Liver (tissue), 9 donors: ENCODE data around the gene CFAP97. TPM values are rescaled to one million over a fixed set of nuclear protein-coding genes. Genes with fewer than 3 reads are reported as not detected.

Experiments
- DNase-seq: peaks from one replicate; pipeline ENCODE4 v3.0.0-alpha.2; 2017; ENCODE audit warnings: low spot score
- H3K27ac ChIP-seq, 2 donors: one replicate each; pipeline ENCODE4 v1.7.0; 2013; ENCODE audit warnings: inconsistent platforms in 2 of 2, low read length in 2 of 2, control low read depth in 1 of 2, low read depth in 1 of 2, mild to moderate bottlenecking in 1 of 2
- H3K27me3 ChIP-seq, 4 donors: one replicate each; pipeline versions ENCODE4 v1.6.1 to v1.7.0; 2013; ENCODE audit warnings: low read length in 3 of 4, inconsistent platforms in 1 of 4, mild to moderate bottlenecking in 1 of 4, moderate library complexity in 1 of 4; ENCODE audit not compliant: control insufficient read depth in 4 of 4, insufficient read depth in 4 of 4
- H3K36me3 ChIP-seq, 4 donors: one replicate each; pipeline versions ENCODE4 v1.6.1 to v1.7.0; 2013; ENCODE audit warnings: low read length in 3 of 4, mild to moderate bottlenecking in 3 of 4, low read depth in 1 of 4, moderate library complexity in 1 of 4; ENCODE audit not compliant: control insufficient read depth in 4 of 4, insufficient read depth in 3 of 4
- H3K4me1 ChIP-seq, 4 donors: one replicate each; pipeline versions ENCODE4 v1.6.1 to v1.7.0; 2013; ENCODE audit warnings: low read length in 3 of 4, mild to moderate bottlenecking in 3 of 4, moderate library complexity in 1 of 4; ENCODE audit not compliant: control insufficient read depth in 4 of 4, insufficient read depth in 4 of 4
- H3K4me3 ChIP-seq, 3 donors: one replicate each; pipeline versions ENCODE4 v1.6.1 to v1.7.0; 2013; ENCODE audit warnings: low read length in 3 of 3, control low read depth in 1 of 3, low read depth in 1 of 3, mild to moderate bottlenecking in 1 of 3
- H3K9ac ChIP-seq, 2 donors: one replicate each; pipeline ENCODE4 v1.7.0; 2013; ENCODE audit warnings: low read length in 2 of 2, mild to moderate bottlenecking in 2 of 2, moderate library complexity in 2 of 2, control low read depth in 1 of 2, low read depth in 1 of 2
- H3K9me3 ChIP-seq, 4 donors: one replicate each; pipeline versions ENCODE4 v1.6.1 to v1.7.0; 2013; ENCODE audit warnings: low read length in 3 of 4; ENCODE audit not compliant: control insufficient read depth in 4 of 4
- ATF3 ChIP-seq: IDR thresholded peaks from 2 replicates; pipeline ENCODE4 v1.6.1; 2016; ENCODE audit warnings: antibody characterized with exemption
- CTCF ChIP-seq: fragments of 150-350 bp; IDR thresholded peaks from 2 replicates; pipeline ENCODE4 v1.5.1; 2017; ENCODE audit warnings: improper control_type of control experiment, low read depth, low read length; ENCODE audit not compliant: missing input control
- EGR1 ChIP-seq, 2 donors: IDR thresholded peaks; 2 replicates each; pipeline ENCODE4 v1.6.1; 2016 to 2018; ENCODE audit warnings: antibody characterized with exemption in 2 of 2, low read depth in 2 of 2
- FOXA1 ChIP-seq: IDR thresholded peaks from 2 replicates; pipeline ENCODE4 v1.6.1; 2016; ENCODE audit warnings: antibody characterized with exemption
- FOXA2 ChIP-seq: IDR thresholded peaks from 2 replicates; pipeline ENCODE4 v1.6.1; 2016; ENCODE audit warnings: antibody characterized with exemption
- GABPA ChIP-seq, 2 donors: IDR thresholded peaks in 1 of 2; conservative IDR thresholded peaks in 1 of 2; 2 replicates each; pipeline ENCODE4 v1.6.1; 2016; ENCODE audit warnings: antibody characterized with exemption in 2 of 2, mild to moderate bottlenecking in 1 of 2, moderate library complexity in 1 of 2
- HNF4A ChIP-seq, 2 donors: conservative IDR thresholded peaks; 2 replicates each; pipeline ENCODE4 v1.6.1; 2016; ENCODE audit warnings: antibody characterized with exemption in 2 of 2, mild to moderate bottlenecking in 2 of 2
- HNF4G ChIP-seq: IDR thresholded peaks from 2 replicates; pipeline ENCODE4 v1.6.1; 2016; ENCODE audit warnings: antibody characterized with exemption
- JUND ChIP-seq, 2 donors: IDR thresholded peaks; 2 replicates each; pipeline ENCODE4 v1.6.1; 2016; ENCODE audit warnings: antibody characterized with exemption in 2 of 2
- MAX ChIP-seq: IDR thresholded peaks from 2 replicates; pipeline ENCODE4 v1.6.1; 2016; ENCODE audit warnings: antibody characterized with exemption
- NR2F2 ChIP-seq: IDR thresholded peaks from 2 replicates; pipeline ENCODE4 v1.6.1; 2016; ENCODE audit warnings: antibody characterized with exemption
- RAD21 ChIP-seq, 2 donors: IDR thresholded peaks; 2 replicates each; pipeline ENCODE4 v1.6.1; 2016; ENCODE audit warnings: antibody characterized with exemption in 2 of 2, mild to moderate bottlenecking in 2 of 2
- REST ChIP-seq: IDR thresholded peaks from 2 replicates; pipeline ENCODE4 v1.6.1; 2016; ENCODE audit warnings: antibody characterized with exemption, mild to moderate bottlenecking
- RXRA ChIP-seq, 2 donors: IDR thresholded peaks; 2 replicates each; pipeline ENCODE4 v1.6.1; 2017 to 2018; ENCODE audit warnings: antibody characterized with exemption in 2 of 2, mild to moderate bottlenecking in 1 of 2
- SP1 ChIP-seq: IDR thresholded peaks from 2 replicates; pipeline ENCODE4 v1.6.1; 2018; ENCODE audit warnings: antibody characterized with exemption, mild to moderate bottlenecking
- TAF1 ChIP-seq: conservative IDR thresholded peaks from 2 replicates; pipeline ENCODE4 v1.6.1; 2016; ENCODE audit warnings: antibody characterized with exemption, mild to moderate bottlenecking
- YY1 ChIP-seq: IDR thresholded peaks from 2 replicates; pipeline ENCODE4 v1.6.1; 2016; ENCODE audit warnings: antibody characterized with exemption, mild to moderate bottlenecking
- ZBTB33 ChIP-seq: IDR thresholded peaks from 2 replicates; pipeline ENCODE4 v1.6.1; 2016; ENCODE audit warnings: antibody characterized with exemption
- WGBS: extraction: QIAGEN DNeasy Blood & Tissue Kit; methylation state at CpG from one replicate; pipeline ENCODE4 v1.1.7; 2013; 5-methylcytosine and 5-hydroxymethylcytosine counted together
- polyA plus RNA-seq, 2 donors: library from polyadenylated mRNA; stranded (reverse) in 1 of 2; unstranded in 1 of 2; fragments of 200-250 nt in 1 of 2; fragments of >200 nt in 1 of 2; fragmentation: Nextera tagmentation in 1 of 2; extraction: Ambion mirVana in 1 of 2; gene quantifications; one replicate each; pipeline versions ENCODE4 v1.2.1 to v1.2.3, GENCODE V29; 2013 to 2015
- total RNA-seq, 2 donors: library from RNA; depleted of rRNA; stranded (reverse); fragments of >200 nt; gene quantifications; one replicate each; pipeline ENCODE4 v1.2.3, GENCODE V29; 2014
- donor health status: healthy.
- donor health status: healthy.
- donor health status: healthy.
- donor health status: healthy.
- donor health status: healthy.

The CFAP97 gene
- total and polyA plus RNA-seq, 4 donors, result 7.5 to 30.9 (median 18.7) TPM

- Histone ChIP-seq H3K4me1 (peaks cover 0 to 16% (median 11%) of the 10 kb centered on the region in 4 donors), H3K27ac (peak overlapping the region; percentile 90 to 93), H3K4me3 (peak overlapping the region; percentile 69 to 89 (median 74)), H3K36me3 (peaks cover 0 to 4% (median 2%) of the 10 kb centered on the region in 4 donors), H3K27me3 (no peaks in the 10 kb centered on the region), H3K9me3 (no peaks in the 10 kb centered on the region), H3K9ac (peak overlapping the region in 1 of 2 donors; percentile 79)
- TF ChIP-seq HNF4G (no peak), NR2F2 (peak; percentile 15), YY1 (peak; percentile 77), EGR1 (IDR thresholded peaks at IDR 0.05; ENCODE audit: low read depth in 2 of 2) (no peak), CTCF (peak; percentile 3), ZBTB33 (no peak), ATF3 (peak; percentile 24)
- WGBS, result 4% methylated on average over 11 of the region's 11 CpGs
- DNase-seq, result no peak
These were observed 61.3 kb downstream of the CFAP97 start for GRCh38 chr4:185142564-185142911.

GRCh38 chr4:185141777-185142176, 62.0 kb downstream of the CFAP97 start:
- Histone ChIP-seq H3K4me3 (no peak overlapping the region), H3K27ac (peak overlapping the region; percentile 5 to 90), H3K4me1 (peaks cover 0 to 16% (median 11%) of the 10 kb centered on the region in 4 donors), H3K36me3 (peaks cover 0 to 3% (median 1%) of the 10 kb centered on the region in 4 donors), H3K9ac (peak overlapping the region in 1 of 2 donors; percentile 49), H3K27me3 (no peaks in the 10 kb centered on the region), H3K9me3 (no peaks in the 10 kb centered on the region)
- DNase-seq, result no peak
- 36% methylated on average over 6 of the region's 6 CpGs for WGBS
- TF ChIP-seq TAF1 (no peak), REST (no peak), EGR1 (IDR thresholded peaks at IDR 0.05; ENCODE audit: low read depth in 2 of 2) (no peak), ZBTB33 (peak; percentile 37), RAD21 (IDR thresholded peaks at IDR 0.05) (no peak), MAX (no peak), FOXA2 (no peak), ATF3 (no peak), JUND (IDR thresholded peaks at IDR 0.05) (no peak), GABPA (IDR thresholded peaks at IDR 0.05 in 1 of 2, conservative IDR thresholded peaks at IDR 0.05 in 1 of 2) (no peak), CTCF (no peak), RXRA (IDR thresholded peaks at IDR 0.05) (peak in 1 of 2 donors; percentile 49), YY1 (peak; percentile 13), HNF4G (no peak), HNF4A (conservative IDR thresholded peaks at IDR 0.05) (peak; percentile 37 to 56), FOXA1 (no peak), NR2F2 (no peak), SP1 (peak; percentile 59)
